GM12878 (cell line): ENCODE results near the gene CLPTM1. TPM values are rescaled to one million over a fixed set of nuclear protein-coding genes. Genes with fewer than 3 reads are reported as not detected.
"Not testable (repeated sequence)": the region's sequence is repeated elsewhere in the genome, so short reads cannot be mapped to it uniquely, and the experiment has no call there.

Experiments used
- ATAC-seq: fragments of 200-7000 bp; cut with Tn5 transposase; 3 replicates; pipeline ENCODE4 v1.9.1; 2020; ENCODE audit warnings: mild to moderate bottlenecking, moderate library complexity
- BruUV-seq: library from RNA; stranded (reverse); fragments of 400-500 nt; replicated peaks from 2 replicates; lab custom pipeline; 2021; lab: Mats Ljungman, UMichigan
- CTCF ChIA-PET: fragments of 300-600 bp; sonication (Branson Sonifier 250); formaldehyde crosslinking; extraction: SDS; loops from one replicate; lab custom pipeline; 2021; ENCODE audit warnings: inconsistent platforms; lab: Yijun Ruan, JAX
- POLR2A ChIA-PET: fragments of 350-600 bp; formaldehyde crosslinking; extraction: SDS; loops from one replicate; lab custom pipeline; 2021; ENCODE audit warnings: inconsistent platforms; lab: Charles Lee
- RAD21 ChIA-PET: fragments of 300-600 bp; sonication (Branson Sonifier 250); formaldehyde crosslinking; loops from one replicate; lab custom pipeline; 2023; ENCODE audit warnings: antibody characterized with exemption; ENCODE audit not compliant: unreplicated experiment; lab: Charles Lee
- SMC1A ChIA-PET: fragments of 300-600 bp; sonication (Branson Sonifier 250); formaldehyde crosslinking; loops from one replicate; lab custom pipeline; 2023; ENCODE audit not compliant: unreplicated experiment, uncharacterized antibody; lab: Charles Lee
- DNase-seq: peaks from one replicate; pipeline ENCODE4 v3.0.0-alpha.2; 2011; ENCODE audit warnings: low read depth, low spot score
- FAIRE-seq: peaks from 3 replicates; lab custom pipeline; 2011; peaks lifted over from hg19 to GRCh38; lab: Jason Lieb, UNC
- H2AFZ ChIP-seq: 2 replicates; pipeline ENCODE4 v1.6.0; 2011; ENCODE audit warnings: low read depth, low read length, control low read depth; ENCODE audit not compliant: control insufficient read depth
- H3K27ac ChIP-seq: 2 replicates; pipeline ENCODE4 v1.5.1; 2011; ENCODE audit warnings: control low read depth; ENCODE audit not compliant: control insufficient read depth, insufficient read depth
- H3K27me3 ChIP-seq, 2 experiments: replicated peaks in 1 of 2; 2 replicates each; pipeline versions ENCODE4 v1.6.0 to v1.6.1; 2011; ENCODE audit warnings: low read length in 1 of 2; ENCODE audit not compliant: control insufficient read depth in 2 of 2, insufficient read depth in 2 of 2
- H3K36me3 ChIP-seq, 2 experiments: 2 replicates each; pipeline ENCODE4 v1.5.1; 2011; ENCODE audit warnings: low read length in 1 of 2; ENCODE audit not compliant: control insufficient read depth in 2 of 2, insufficient read depth in 2 of 2
- H3K4me1 ChIP-seq: 2 replicates; pipeline ENCODE4 v1.6.1; 2011; ENCODE audit warnings: mild to moderate bottlenecking, low read length, moderate library complexity, mixed read lengths; ENCODE audit not compliant: control insufficient read depth, insufficient read depth
- H3K4me2 ChIP-seq: 2 replicates; pipeline ENCODE4 v1.6.0; 2011; ENCODE audit warnings: control low read depth; ENCODE audit not compliant: control insufficient read depth, insufficient read depth
- H3K4me3 ChIP-seq: fragments of 200-600 bp; sonication (generic); 2 replicates; pipeline ENCODE4 v1.5.1; 2016
- H3K79me2 ChIP-seq: 2 replicates; pipeline ENCODE4 v1.6.0; 2011; ENCODE audit warnings: low read length; ENCODE audit not compliant: control insufficient read depth, insufficient read depth
- H3K9ac ChIP-seq: 2 replicates; pipeline ENCODE4 v1.8.0; 2011; ENCODE audit warnings: low read length, control low read depth, mixed read lengths; ENCODE audit not compliant: control insufficient read depth, insufficient read depth
- H3K9me3 ChIP-seq: replicated peaks from 3 replicates; pipeline ENCODE4 v1.5.1; 2011; ENCODE audit warnings: mild to moderate bottlenecking, low read length; ENCODE audit not compliant: control insufficient read depth, insufficient read depth
- H4K20me1 ChIP-seq: 2 replicates; pipeline ENCODE4 v1.6.0; 2011; ENCODE audit not compliant: control insufficient read depth, insufficient read depth
- ATF2 ChIP-seq: IDR thresholded peaks from 2 replicates; pipeline ENCODE4 v1.6.1; 2012; ENCODE audit warnings: low read length, inconsistent platforms
- CBX5 ChIP-seq: sonication (generic); IDR thresholded peaks from 2 replicates; pipeline ENCODE4 v1.6.1; 2016; ENCODE audit warnings: low read depth, moderate library complexity, mild to moderate bottlenecking, inconsistent platforms
- E2F8 ChIP-seq: fragments of 450-650 bp; IDR thresholded peaks from 2 replicates; pipeline ENCODE4 v1.6.1; 2018; ENCODE audit warnings: mild to moderate bottlenecking, low read depth, moderate library complexity; ENCODE audit not compliant: partially characterized antibody
- EP300 ChIP-seq, 2 experiments: fragments of 150-350 bp in 1 of 2; IDR thresholded peaks; 2 replicates each; pipeline ENCODE4 v1.6.1; 2011 to 2012; ENCODE audit warnings: low read depth in 2 of 2, low read length in 2 of 2, borderline replicate concordance in 1 of 2, improper control_type of control experiment in 1 of 2, inconsistent platforms in 1 of 2; ENCODE audit not compliant: control insufficient read depth in 1 of 2
- KLF5 ChIP-seq: fragments of 450-650 bp; IDR thresholded peaks from 2 replicates; pipeline ENCODE4 v1.6.1; 2014; ENCODE audit warnings: mild to moderate bottlenecking; ENCODE audit not compliant: partially characterized antibody
- NKRF ChIP-seq: fragments of 450-650 bp; conservative IDR thresholded peaks from 2 replicates; pipeline ENCODE4 v1.6.1; 2017; ENCODE audit warnings: mild to moderate bottlenecking, moderate library complexity
- WRNIP1 ChIP-seq: IDR thresholded peaks from 2 replicates; pipeline ENCODE4 v1.6.1; 2011; ENCODE audit warnings: low read depth, low read length, improper control_type of control experiment, borderline replicate concordance
- WGBS: methylation state at CpG from one replicate; pipeline ENCODE4 v1.1.6; 2016; ENCODE audit warnings: low lambda C conversion rate; ENCODE audit not compliant: insufficient replicate concordance, insufficient coverage; ENCODE audit errors: missing lambda C conversion rate; 5-methylcytosine and 5-hydroxymethylcytosine counted together
- in situ Hi-C: fragments of 300-500 bp; cut with MboI; formaldehyde crosslinking; loops from 9 replicates; pipeline ENCODE4 v1.14.3; 2018; ENCODE audit warnings: mixed read lengths
- intact Hi-C: fragments of 100-400 bp; cut with micrococcal nuclease; formaldehyde crosslinking; loops from one replicate; pipeline ENCODE4 v1.14.2; 2022; ENCODE audit not compliant: unreplicated experiment
- polyA plus RNA-seq, 11 experiments: library from polyadenylated mRNA; depleted of rRNA in 4 of 11; unstranded in 6 of 11; stranded (reverse) in 5 of 11; fragments of >200 nt; fragmentation: Nextera tagmentation in 4 of 11; fragmentation: Illumina TruSeq in 1 of 11; extraction: Ambion mirVana in 4 of 11; extraction: Trizol in 1 of 11; gene quantifications; 1 replicate in 1 of 11; 2 replicates in 10 of 11; pipeline versions ENCODE4 v1.2.1 to v1.2.3, GENCODE V29; 2011 to 2016; ENCODE audit warnings: inconsistent platforms in 2 of 11, missing spikeins in 2 of 11, low read depth in 1 of 11
- total RNA-seq, 4 experiments: library from RNA; depleted of rRNA in 3 of 4; stranded (reverse); fragments of >200 nt in 3 of 4; fragmentation: Illumina TruSeq in 1 of 4; extraction: Trizol in 1 of 4; gene quantifications; 2 replicates each; pipeline versions ENCODE4 v1.2.1 to v1.2.3, GENCODE V29; 2013 to 2021

Gene CLPTM1
- total and polyA plus RNA-seq, 10 of the 15 experiments (the other 5 are each of a cell fraction or from before 2014, with no cell fraction given) = 0.42 to 72.6 (median 35.2) TPM

GRCh38 chr19:44911896-44912295 is 43.3 kb upstream of the CLPTM1 start:
- H3K4me1 ChIP-seq, ATAC-seq, H3K4me3 ChIP-seq, H3K4me2 ChIP-seq, SMC1A ChIA-PET, H2AFZ ChIP-seq, in situ Hi-C loops, intact Hi-C loops, H3K9me3 ChIP-seq, H3K36me3 ChIP-seq, FAIRE-seq, H3K27ac ChIP-seq, H3K27me3 ChIP-seq, H4K20me1 ChIP-seq, DNase-seq, BruUV-seq, H3K9ac ChIP-seq, H3K79me2 ChIP-seq: not testable (repeated sequence)
- ChIA-PET CTCF (interaction anchor here (5.1 kb wide), 1 partner anchor 39 kb away, joined by 37 read pairs; no protein-coding TSS in a partner anchor), RAD21 (interaction anchor here (0.7 kb wide), 1 partner anchor 228 kb away, joined by 3 read pairs; no protein-coding TSS in a partner anchor), POLR2A (interaction anchor here (0.6 kb wide), 1 partner anchor 684 kb away, joined by 5 read pairs; no protein-coding TSS in a partner anchor)
- 29% methylated on average over 6 of the region's 6 CpGs for WGBS

- Histone ChIP-seq H3K4me1 (0 out of 2 replicates have a peak, but pooled peaks cover 3% of the 10 kb centered on the region), H3K79me2 (no peaks in the 10 kb centered on the region), H2AFZ (no peak overlapping the region), H3K4me2 (no peak overlapping the region), H3K4me3 (no peak overlapping the region), H3K36me3 (no peaks in the 10 kb centered on the region), H3K27me3 (no peaks in the 10 kb centered on the region; a peak in 1 of 4 replicates), H3K27ac (no peak overlapping the region), H4K20me1 (no peaks in the 10 kb centered on the region), H3K9me3 (no peaks in the 10 kb centered on the region), H3K9ac (no peak overlapping the region)
- in situ Hi-C loops (no loop called here), intact Hi-C loops (no loop called here)
- RAD21 ChIA-PET = interaction anchor here (1.0 kb wide), 1 partner anchor 144 kb away, joined by 3 read pairs; no protein-coding TSS in a partner anchor
- 20% methylated on average over 6 of the region's 6 CpGs for WGBS
- CTCF ChIA-PET = no interaction called here
- BruUV-seq = no TSS peak
- no peak for ATAC-seq
- DNase-seq = no peak
- no peak for FAIRE-seq
- SMC1A ChIA-PET = no interaction called here
- POLR2A ChIA-PET = no interaction called here
- no peak for TF ChIP-seq CBX5
- TF ChIP-seq NKRF = no peak
- TF ChIP-seq WRNIP1 = no peak
- no peak for TF ChIP-seq E2F8
- no peak for TF ChIP-seq ATF2
- TF ChIP-seq KLF5 = no peak
- TF ChIP-seq EP300 (IDR thresholded peaks at IDR 0.05; ENCODE audit: borderline replicate concordance in 1 of 2, control insufficient read depth in 1 of 2, low read depth in 2 of 2, low read length in 2 of 2) = no peak
- TF ChIP-seq, all 136 proteins: peak for 0
Observed at GRCh38 chr19:44912854-44913253, 42.3 kb upstream of the CLPTM1 start.
